Measurements from ENCODE around the gene EXOC3. TPM values are rescaled to one million over a fixed set of nuclear protein-coding genes. Genes with fewer than 3 reads are reported as not detected.

The EXOC3 gene
- total RNA-seq, 2 donors from 2014 or later: 38.6 to 53.7 TPM

DNA sequence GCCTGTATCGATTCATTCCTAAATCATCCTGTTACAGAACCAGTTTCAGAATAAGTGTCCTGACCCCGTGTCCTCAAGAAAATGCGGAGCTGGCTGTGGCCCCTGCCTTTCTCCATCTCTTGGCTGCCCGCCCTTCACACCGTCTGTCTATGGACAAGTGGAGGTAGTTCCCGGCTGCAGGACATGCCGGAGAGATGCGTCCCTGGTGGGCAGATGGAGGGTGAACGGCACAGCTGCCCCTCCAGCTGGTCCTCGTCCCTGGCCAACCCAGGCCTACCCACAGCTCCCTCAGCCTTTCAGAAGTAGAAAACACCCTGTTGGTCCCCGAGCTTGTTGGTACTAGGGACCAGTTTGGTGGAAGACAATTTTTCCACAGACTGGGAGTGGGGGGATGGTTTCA, 14.8 kb upstream of the EXOC3 start:
- TF ChIP-seq, protein P1, sequence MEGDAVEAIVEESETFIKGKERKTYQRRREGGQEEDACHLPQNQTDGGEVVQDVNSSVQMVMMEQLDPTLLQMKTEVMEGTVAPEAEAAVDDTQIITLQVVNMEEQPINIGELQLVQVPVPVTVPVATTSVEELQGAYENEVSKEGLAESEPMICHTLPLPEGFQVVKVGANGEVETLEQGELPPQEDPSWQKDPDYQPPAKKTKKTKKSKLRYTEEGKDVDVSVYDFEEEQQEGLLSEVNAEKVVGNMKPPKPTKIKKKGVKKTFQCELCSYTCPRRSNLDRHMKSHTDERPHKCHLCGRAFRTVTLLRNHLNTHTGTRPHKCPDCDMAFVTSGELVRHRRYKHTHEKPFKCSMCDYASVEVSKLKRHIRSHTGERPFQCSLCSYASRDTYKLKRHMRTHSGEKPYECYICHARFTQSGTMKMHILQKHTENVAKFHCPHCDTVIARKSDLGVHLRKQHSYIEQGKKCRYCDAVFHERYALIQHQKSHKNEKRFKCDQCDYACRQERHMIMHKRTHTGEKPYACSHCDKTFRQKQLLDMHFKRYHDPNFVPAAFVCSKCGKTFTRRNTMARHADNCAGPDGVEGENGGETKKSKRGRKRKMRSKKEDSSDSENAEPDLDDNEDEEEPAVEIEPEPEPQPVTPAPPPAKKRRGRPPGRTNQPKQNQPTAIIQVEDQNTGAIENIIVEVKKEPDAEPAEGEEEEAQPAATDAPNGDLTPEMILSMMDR (conservative IDR thresholded peaks at IDR 0.05): no peak
- Histone ChIP-seq H3K9ac (ENCODE audit: extremely low read depth, low read length, poor library complexity, severe bottlenecking) (no peak overlapping the region), H3K4me3 (ENCODE audit: low read length) (no peak overlapping the region), H3K27me3 (ENCODE audit: control insufficient read depth, insufficient read depth, low read length, poor library complexity, severe bottlenecking) (no peaks in the 10 kb centered on the region), H3K9me3 (ENCODE audit: control insufficient read depth, low read length) (no peaks in the 10 kb centered on the region), H3K4me1 (ENCODE audit: control insufficient read depth, insufficient read depth, low read length) (no peaks in the 10 kb centered on the region), H3K36me3 (ENCODE audit: control insufficient read depth, insufficient read depth, low read length) (no peaks in the 10 kb centered on the region), H3K27ac (ENCODE audit: low read depth, low read length) (no peak overlapping the region)
- no peak for DNase-seq
- Mint-ChIP-seq H3K27me3 (ENCODE audit: insufficient read depth) (peaks cover 2% of the 10 kb centered on the region), H3K4me3 (no peak overlapping the region), H3K36me3 (ENCODE audit: low read depth) (no peaks in the 10 kb centered on the region), H3K27ac (no peak overlapping the region), H3K4me1 (peaks cover 2% of the 10 kb centered on the region), H3K9me3 (no peaks in the 10 kb centered on the region)
- WGBS, 2 experiments (ENCODE audit: insufficient coverage in 1 of 2, insufficient read length in 1 of 2): 96% methylated on average over 5 to 10 of the region's 11 CpGs

DNA sequence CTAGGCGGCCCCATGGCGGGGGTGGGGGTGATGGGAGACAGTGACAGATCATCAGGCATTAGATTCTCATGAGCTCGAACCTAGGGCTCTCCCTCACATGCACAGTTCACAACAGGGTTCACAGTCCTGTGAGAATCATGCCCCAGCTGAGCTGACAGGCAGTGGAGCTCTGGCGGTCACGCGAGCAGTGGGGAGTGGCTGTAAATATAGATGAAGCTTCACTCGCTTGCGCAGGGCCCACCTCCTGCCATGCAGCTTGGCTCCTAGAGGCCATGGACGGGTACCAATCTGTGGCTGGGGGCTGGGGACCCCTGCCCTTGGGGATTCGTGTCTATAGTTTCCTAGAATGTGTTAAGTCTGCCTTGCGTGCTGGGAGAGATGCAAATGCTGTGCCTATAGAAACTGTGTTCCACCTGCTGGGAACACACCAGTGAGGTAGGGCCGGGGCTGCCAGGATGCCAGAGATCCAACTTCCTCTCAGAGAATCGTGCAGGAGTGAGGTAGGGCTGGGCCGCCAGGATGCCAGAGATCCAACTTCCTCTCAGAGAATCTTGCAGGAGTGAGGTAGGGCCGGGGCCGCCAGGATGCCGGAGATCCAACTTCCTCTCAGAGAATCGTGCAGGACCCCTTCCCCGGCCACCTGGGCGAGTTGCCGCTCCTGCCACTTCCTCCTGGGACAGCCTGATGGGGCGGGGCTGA, 14.1 kb upstream of the EXOC3 start:
- no peaks in the 10 kb centered on the region for H3K9me3 Mint-ChIP-seq
- TF ChIP-seq, protein P1 (conservative IDR thresholded peaks at IDR 0.05): no peak
- Histone ChIP-seq H3K27ac (ENCODE audit: low read depth, low read length) (no peak overlapping the region), H3K36me3 (ENCODE audit: control insufficient read depth, insufficient read depth, low read length) (no peaks in the 10 kb centered on the region), H3K9me3 (ENCODE audit: control insufficient read depth, low read length) (no peaks in the 10 kb centered on the region), H3K4me3 (ENCODE audit: low read length) (no peak overlapping the region), H3K27me3 (ENCODE audit: control insufficient read depth, insufficient read depth, low read length, poor library complexity, severe bottlenecking) (no peaks in the 10 kb centered on the region), H3K4me1 (ENCODE audit: control insufficient read depth, insufficient read depth, low read length) (no peaks in the 10 kb centered on the region), H3K9ac (ENCODE audit: extremely low read depth, low read length, poor library complexity, severe bottlenecking) (no peak overlapping the region)
- H3K27me3 Mint-ChIP-seq (ENCODE audit: insufficient read depth): peaks cover 2% of the 10 kb centered on the region
- no peaks in the 10 kb centered on the region for H3K36me3 Mint-ChIP-seq (ENCODE audit: low read depth)
- H3K4me3 Mint-ChIP-seq: no peak overlapping the region
- H3K4me1 Mint-ChIP-seq: peaks cover 2% of the 10 kb centered on the region
- no peak overlapping the region for H3K27ac Mint-ChIP-seq
- peak; percentile 38 for DNase-seq
- 92% methylated on average over 11 to 22 of the region's 22 CpGs for WGBS, 2 experiments (ENCODE audit: insufficient coverage in 1 of 2, insufficient read length in 1 of 2)

DNA sequence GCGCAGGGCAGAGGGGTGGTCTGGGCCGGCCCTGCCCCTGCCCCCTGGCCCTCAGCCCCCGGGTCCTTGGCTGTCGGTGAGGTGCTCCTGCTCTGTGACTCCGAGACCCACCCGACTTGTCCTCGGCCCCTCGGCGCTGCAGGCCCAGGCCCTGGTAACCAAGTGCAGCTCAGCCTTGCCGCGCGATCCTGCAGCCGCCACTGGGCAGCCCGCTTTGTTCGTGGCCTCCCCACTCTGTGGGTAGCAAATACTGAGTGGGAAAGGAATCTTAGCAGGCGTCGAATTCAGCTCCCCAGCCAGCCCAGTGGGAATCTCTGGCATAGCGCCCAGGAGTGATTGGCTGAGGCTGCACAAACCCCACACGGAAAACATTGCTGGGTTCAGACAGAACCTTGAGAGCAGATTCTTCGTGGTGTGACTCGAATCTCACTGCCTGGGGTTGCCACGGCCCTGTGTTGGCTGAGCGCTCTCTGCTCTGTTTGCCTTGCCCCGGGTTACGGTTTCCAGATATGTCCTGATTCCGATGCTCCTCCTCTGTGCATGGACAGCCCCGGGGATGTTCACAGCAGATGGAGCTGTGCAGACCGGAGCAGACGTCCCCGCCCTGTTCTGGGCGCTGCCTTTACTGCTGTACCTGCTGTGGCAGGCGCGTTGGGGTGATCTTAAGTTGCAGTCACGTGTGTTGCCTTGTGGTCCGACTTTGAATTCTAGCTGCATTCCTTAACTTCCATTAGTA, 13.4 kb upstream of the EXOC3 start:
- DNase-seq: no peak
- 93 to 95% methylated on average over 22 to 35 of the region's 35 CpGs for WGBS, 2 experiments (ENCODE audit: insufficient coverage in 1 of 2, insufficient read length in 1 of 2)
- H3K9me3 Mint-ChIP-seq: no peaks in the 10 kb centered on the region
- TF ChIP-seq, protein P1 (conservative IDR thresholded peaks at IDR 0.05): no peak
- H3K4me3 Mint-ChIP-seq: no peak overlapping the region
- H3K27ac ChIP-seq (ENCODE audit: low read depth, low read length): no peak overlapping the region
- no peaks in the 10 kb centered on the region for H3K27me3 ChIP-seq (ENCODE audit: control insufficient read depth, insufficient read depth, low read length, poor library complexity, severe bottlenecking)
- H3K9ac ChIP-seq (ENCODE audit: extremely low read depth, low read length, poor library complexity, severe bottlenecking): no peak overlapping the region
- peaks cover 2% of the 10 kb centered on the region for H3K27me3 Mint-ChIP-seq (ENCODE audit: insufficient read depth)
- H3K36me3 Mint-ChIP-seq (ENCODE audit: low read depth): no peaks in the 10 kb centered on the region
- no peak overlapping the region for H3K4me3 ChIP-seq (ENCODE audit: low read length)
- H3K4me1 ChIP-seq (ENCODE audit: control insufficient read depth, insufficient read depth, low read length): no peaks in the 10 kb centered on the region
- no peaks in the 10 kb centered on the region for H3K36me3 ChIP-seq (ENCODE audit: control insufficient read depth, insufficient read depth, low read length)
- H3K4me1 Mint-ChIP-seq: peaks cover 2% of the 10 kb centered on the region
- no peak overlapping the region for H3K27ac Mint-ChIP-seq
- H3K9me3 ChIP-seq (ENCODE audit: control insufficient read depth, low read length): no peaks in the 10 kb centered on the region
